GM12874 (cell line): ENCODE measurements around the gene RNF222.

Experiments
- CTCF ChIP-seq: IDR thresholded peaks from 2 replicates; pipeline ENCODE4 v1.5.1; 2011; ENCODE audit warnings: low read depth, mild to moderate bottlenecking, control low read depth, low read length, moderate library complexity; ENCODE audit not compliant: insufficient read depth

The RNF222 gene

GRCh38 chr17:8410883-8411238 lies 13.2 kb upstream of the RNF222 start:
- TF ChIP-seq CTCF = no peak

DNA sequence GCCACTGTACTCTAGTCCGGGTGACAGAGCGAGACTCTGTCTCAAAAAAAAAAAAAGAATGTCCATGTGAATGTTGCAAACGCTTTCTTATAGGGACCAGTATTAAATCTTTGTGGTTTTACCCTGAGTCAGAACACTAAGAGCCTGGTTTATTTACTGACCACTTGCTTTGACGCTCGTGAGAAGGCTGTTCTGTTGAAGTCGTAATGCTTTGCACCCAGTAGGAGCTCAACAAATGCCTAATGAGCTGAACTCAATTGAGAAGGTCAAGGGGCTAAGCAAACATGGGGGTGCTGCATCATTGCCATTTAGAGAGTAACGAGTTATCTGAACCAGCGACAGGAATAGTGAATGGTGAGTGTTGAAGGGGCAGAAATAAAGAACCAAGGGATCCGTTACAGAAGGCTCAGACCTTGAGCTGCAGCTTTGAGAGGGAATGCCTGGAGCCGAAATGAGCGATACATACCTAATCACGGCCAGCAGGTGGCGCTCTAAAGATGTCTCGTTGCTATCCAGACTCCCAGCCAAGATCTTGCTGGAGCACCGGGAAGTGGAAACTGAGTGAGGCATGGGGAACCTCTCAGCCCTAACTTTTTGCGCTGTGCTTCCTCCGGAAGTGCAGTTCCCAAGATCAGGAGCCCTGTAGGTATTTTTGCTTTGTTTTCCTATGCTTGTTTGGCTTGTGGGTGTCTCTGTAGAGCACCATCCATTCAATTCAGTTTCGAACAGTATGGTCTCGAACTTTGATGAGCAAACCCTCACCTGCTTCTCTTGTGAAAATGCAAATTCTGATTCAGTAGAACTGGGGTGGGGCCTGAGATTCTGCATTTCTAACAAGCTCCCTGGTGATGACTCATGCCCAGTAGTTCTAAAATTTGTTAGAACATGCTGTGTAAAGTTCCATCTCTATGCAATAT lies 12.6 kb upstream of the RNF222 start:
- peak; percentile 87 for TF ChIP-seq CTCF

DNA sequence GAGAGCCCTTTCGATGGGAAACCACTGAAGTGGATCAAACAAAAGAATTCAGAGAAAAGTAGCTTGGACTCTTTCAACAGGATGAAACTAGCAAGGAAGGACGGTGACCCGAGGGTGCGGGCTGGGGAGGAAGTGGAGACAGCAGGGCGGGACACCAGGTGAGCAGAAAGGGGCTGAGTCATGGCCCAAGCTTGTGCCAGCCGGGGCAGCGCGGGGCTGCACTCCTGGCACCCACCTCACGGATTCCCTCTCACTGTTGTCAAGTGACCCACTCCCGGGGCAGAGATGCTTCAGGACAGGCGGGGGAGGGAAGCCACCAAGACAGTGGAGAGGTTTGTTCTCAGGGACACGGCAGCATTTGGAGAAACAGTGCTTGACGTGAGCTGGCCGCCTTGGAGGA lies 10.7 kb upstream of the RNF222 start:
- TF ChIP-seq CTCF = no peak

- no peak for TF ChIP-seq CTCF
Measured at GRCh38 chr17:8406174-8406573, 8.5 kb upstream of the RNF222 start.

DNA sequence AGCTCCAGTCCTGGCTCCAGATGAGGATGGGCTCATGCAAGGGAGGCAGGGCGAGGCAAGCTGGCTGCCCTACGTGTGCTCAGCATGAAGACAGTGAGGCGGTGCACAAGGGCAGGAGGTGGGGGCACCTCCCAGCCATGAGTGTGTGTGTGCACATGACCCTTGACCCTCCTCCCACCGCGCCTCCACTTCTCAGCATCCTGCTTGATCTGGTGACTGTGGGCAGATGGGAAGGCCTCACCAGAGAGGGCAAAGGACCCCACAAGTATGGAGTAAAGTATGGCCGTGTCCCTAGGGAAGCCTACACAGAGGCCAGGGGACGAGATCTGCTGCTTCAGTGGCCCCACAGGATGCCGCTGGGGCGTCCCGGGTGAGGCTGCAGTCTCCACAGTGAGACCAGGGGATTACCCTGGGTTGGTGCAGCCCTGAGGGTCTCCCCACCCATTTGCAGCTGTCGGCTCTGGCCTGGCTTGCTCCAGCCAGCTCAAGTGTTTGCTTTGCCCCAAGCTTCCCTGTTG lies 7.9 kb upstream of the RNF222 start:
- no peak for TF ChIP-seq CTCF

DNA sequence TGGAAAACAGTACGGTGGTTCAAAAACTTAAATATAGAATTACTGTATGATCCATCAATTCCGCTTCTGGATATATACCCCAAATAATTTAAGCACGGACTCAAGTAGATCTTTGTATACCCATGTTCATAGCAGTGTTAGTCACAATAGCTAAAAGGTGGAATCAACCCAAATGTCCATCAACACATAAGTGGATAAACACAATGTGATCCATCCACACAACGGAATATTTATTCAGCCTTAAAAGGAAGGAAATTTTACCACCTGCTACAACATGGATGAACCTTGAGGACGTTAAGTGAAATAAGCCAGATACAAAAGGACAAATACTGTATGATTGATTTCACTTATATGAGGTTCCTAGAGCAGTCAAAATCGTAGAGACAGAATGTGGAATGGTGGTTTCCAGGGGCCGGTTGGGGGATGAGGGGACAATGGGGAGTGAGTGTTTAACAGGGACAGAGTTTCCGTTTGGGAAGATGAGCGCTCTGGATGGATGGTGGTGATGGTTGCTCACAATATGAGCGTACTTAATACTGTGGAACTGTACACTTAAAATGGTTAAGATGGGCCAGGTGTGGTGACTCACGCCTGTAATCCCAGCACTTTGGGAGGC lies 5.4 kb upstream of the RNF222 start:
- no peak for TF ChIP-seq CTCF

DNA sequence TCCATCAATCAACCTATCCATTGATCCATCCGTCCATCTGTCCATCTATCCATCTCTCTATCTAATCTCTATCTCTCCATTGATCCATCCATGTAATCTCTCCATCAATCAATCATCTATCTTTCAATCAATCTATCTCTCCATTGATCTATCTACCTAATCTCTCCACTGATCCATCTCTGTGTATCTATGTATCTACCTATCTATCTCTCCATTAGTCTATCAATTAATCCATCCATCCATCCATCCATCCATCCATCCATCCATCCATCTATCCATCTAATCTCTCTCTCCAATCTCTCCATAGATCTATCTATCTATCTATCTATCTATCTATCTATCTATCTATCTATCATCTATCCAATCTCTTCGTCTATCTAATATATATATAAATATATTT lies 3.5 kb upstream of the RNF222 start:
- no peak for TF ChIP-seq CTCF
